IMR-90 (cell line): ENCODE results near the gene MYOZ3.

Experiments used
- POLR2A ChIP-seq: IDR thresholded peaks from 2 replicates; pipeline ENCODE4 v1.6.1; 2012; ENCODE audit warnings: mild to moderate bottlenecking, low read depth, low read length
- RFX5 ChIP-seq: IDR thresholded peaks from 2 replicates; pipeline ENCODE4 v1.8.0; 2012; ENCODE audit warnings: low read depth, mild to moderate bottlenecking, low read length, moderate library complexity
- SMC3 ChIP-seq: fragments of 150-350 bp; IDR thresholded peaks from 2 replicates; pipeline ENCODE4 v1.6.1; 2016; ENCODE audit warnings: low read depth, mild to moderate bottlenecking, antibody characterized with exemption, low read length, moderate library complexity
- TF ChIP-seq, protein P1 (sequence below): conservative IDR thresholded peaks from 2 replicates; pipeline ENCODE4 v1.5.1; 2012; ENCODE audit warnings: mild to moderate bottlenecking, low read depth, low read length, improper control_type of control experiment
- TF ChIP-seq, protein P2 (sequence below): fragments of 150-350 bp; IDR thresholded peaks from 2 replicates; pipeline ENCODE4 v1.6.1; 2016; ENCODE audit warnings: low read depth, mild to moderate bottlenecking, low read length, moderate library complexity, borderline replicate concordance
- TF ChIP-seq, protein P3 (sequence below): fragments of 150-350 bp; IDR thresholded peaks from 2 replicates; pipeline ENCODE4 v1.6.1; 2017; ENCODE audit warnings: mild to moderate bottlenecking, antibody characterized with exemption, low read length, low read depth

DNA sequence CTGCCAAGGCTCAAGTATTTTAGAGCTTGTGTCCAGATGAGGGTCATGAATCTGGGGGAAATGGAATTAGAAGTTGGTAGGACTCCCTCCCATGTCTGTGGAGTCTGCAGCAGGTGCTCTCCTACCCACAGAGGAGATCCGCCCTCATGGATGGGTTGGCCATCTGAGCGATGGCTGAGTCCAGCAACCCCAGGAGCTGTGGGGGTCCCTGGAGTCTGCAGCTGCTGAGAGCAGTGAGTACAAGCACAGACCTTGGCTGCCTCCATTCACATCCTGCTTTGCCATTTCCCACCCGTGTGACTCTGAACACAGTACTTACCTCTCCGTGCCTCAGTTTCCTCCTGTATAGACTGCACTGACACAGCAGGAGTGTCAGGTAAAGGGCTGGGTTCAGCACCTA is 46.4 kb upstream of the MYOZ3 start:
- TF ChIP-seq, protein P1, sequence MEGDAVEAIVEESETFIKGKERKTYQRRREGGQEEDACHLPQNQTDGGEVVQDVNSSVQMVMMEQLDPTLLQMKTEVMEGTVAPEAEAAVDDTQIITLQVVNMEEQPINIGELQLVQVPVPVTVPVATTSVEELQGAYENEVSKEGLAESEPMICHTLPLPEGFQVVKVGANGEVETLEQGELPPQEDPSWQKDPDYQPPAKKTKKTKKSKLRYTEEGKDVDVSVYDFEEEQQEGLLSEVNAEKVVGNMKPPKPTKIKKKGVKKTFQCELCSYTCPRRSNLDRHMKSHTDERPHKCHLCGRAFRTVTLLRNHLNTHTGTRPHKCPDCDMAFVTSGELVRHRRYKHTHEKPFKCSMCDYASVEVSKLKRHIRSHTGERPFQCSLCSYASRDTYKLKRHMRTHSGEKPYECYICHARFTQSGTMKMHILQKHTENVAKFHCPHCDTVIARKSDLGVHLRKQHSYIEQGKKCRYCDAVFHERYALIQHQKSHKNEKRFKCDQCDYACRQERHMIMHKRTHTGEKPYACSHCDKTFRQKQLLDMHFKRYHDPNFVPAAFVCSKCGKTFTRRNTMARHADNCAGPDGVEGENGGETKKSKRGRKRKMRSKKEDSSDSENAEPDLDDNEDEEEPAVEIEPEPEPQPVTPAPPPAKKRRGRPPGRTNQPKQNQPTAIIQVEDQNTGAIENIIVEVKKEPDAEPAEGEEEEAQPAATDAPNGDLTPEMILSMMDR: no peak
- TF ChIP-seq RFX5 (no peak), SMC3 (no peak), POLR2A (no peak)
- TF ChIP-seq, protein P2, sequence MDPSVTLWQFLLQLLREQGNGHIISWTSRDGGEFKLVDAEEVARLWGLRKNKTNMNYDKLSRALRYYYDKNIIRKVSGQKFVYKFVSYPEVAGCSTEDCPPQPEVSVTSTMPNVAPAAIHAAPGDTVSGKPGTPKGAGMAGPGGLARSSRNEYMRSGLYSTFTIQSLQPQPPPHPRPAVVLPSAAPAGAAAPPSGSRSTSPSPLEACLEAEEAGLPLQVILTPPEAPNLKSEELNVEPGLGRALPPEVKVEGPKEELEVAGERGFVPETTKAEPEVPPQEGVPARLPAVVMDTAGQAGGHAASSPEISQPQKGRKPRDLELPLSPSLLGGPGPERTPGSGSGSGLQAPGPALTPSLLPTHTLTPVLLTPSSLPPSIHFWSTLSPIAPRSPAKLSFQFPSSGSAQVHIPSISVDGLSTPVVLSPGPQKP: no peak
- TF ChIP-seq, protein P3, sequence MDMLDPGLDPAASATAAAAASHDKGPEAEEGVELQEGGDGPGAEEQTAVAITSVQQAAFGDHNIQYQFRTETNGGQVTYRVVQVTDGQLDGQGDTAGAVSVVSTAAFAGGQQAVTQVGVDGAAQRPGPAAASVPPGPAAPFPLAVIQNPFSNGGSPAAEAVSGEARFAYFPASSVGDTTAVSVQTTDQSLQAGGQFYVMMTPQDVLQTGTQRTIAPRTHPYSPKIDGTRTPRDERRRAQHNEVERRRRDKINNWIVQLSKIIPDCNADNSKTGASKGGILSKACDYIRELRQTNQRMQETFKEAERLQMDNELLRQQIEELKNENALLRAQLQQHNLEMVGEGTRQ: no peak
